Measurements from ENCODE around the gene ARMC2. TPM values are rescaled to one million over a fixed set of nuclear protein-coding genes. Genes with fewer than 3 reads are reported as not detected.
A peak's percentile ranks its signal among the peaks of the same experiment; 100 is the strongest.

Gene ARMC2
- total and polyA plus RNA-seq, 8 donors, result 0.46 to 13.4 (median 2.3) TPM; not detected in 1

GRCh38 chr6:108868647-108869046 lies 20.4 kb downstream of the ARMC2 start:
- no peaks in the 10 kb centered on the region for H3K9me3 ChIP-seq
- TF ChIP-seq POLR2AphosphoS5 (IDR thresholded peaks at IDR 0.05), result no peak
- TF ChIP-seq CTCF (IDR thresholded peaks at IDR 0.05), result no peak
- no peak for TF ChIP-seq EP300 (IDR thresholded peaks at IDR 0.05)
- TF ChIP-seq POLR2A (IDR thresholded peaks at IDR 0.05), result no peak
- H3K27me3 ChIP-seq, result no peaks in the 10 kb centered on the region
- no peak overlapping the region for H3K4me3 ChIP-seq
- 93 to 97% (median 95%) methylated on average over 8 of the region's 8 CpGs for WGBS, 5 donors
- peaks cover 0 to 7% (median 0%) of the 10 kb centered on the region in 4 donors for H3K4me1 ChIP-seq
- H3K36me3 ChIP-seq, result peaks cover 0 to 26% (median 19%) of the 10 kb centered on the region in 4 donors
- DNase-seq, result peak in 1 of 2 donors; percentile 33
- no peak overlapping the region for H3K27ac ChIP-seq
- intact Hi-C loops (cut with DNase I; ENCODE audit: low total_unique reads), result no loop called here

DNA sequence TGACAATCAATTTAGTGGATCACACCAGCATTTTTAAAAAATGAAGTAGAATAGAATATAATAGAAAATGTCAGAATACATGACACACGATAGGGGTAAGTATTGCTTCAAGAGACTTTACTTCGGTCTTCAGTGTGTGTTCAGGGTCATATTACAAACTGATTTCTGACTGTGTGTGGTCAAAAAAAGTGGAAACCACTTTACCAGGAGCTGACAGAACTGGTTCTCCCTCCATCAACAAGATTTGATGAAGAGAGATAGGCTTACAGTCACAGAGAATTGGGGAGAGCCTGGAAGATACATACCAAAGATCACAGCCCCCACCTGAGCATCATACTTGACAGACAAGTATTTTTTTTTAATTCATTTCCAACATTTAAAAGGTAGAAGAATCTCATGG lies 21.7 kb downstream of the ARMC2 start:
- 86 to 95% (median 88%) methylated on average over 2 of the region's 2 CpGs for WGBS, 5 donors
- H3K36me3 ChIP-seq, result peaks cover 0 to 22% (median 19%) of the 10 kb centered on the region in 4 donors
- H3K9me3 ChIP-seq, result no peaks in the 10 kb centered on the region
- intact Hi-C loops (cut with DNase I; ENCODE audit: low total_unique reads), result no loop called here
- no peaks in the 10 kb centered on the region for H3K27me3 ChIP-seq
- TF ChIP-seq EP300 (IDR thresholded peaks at IDR 0.05), result no peak
- no peak for TF ChIP-seq POLR2A (IDR thresholded peaks at IDR 0.05)
- TF ChIP-seq POLR2AphosphoS5 (IDR thresholded peaks at IDR 0.05), result no peak
- H3K4me1 ChIP-seq, result peaks cover 0 to 7% (median 0%) of the 10 kb centered on the region in 4 donors
- H3K4me3 ChIP-seq, result no peak overlapping the region
- no peak overlapping the region for H3K27ac ChIP-seq
- DNase-seq, result no peak

- Histone ChIP-seq H3K4me3 (no peak overlapping the region), H3K27ac (no peak overlapping the region), H3K4me1 (peaks cover 0 to 7% (median 2%) of the 10 kb centered on the region in 4 donors), H3K9me3 (no peaks in the 10 kb centered on the region), H3K27me3 (no peaks in the 10 kb centered on the region), H3K36me3 (peaks cover 0 to 22% (median 19%) of the 10 kb centered on the region in 4 donors)
- WGBS, 5 donors, result 96 to 100% (median 99%) methylated on average over 2 of the region's 2 CpGs
- no peak for DNase-seq
- no peak for TF ChIP-seq POLR2A (IDR thresholded peaks at IDR 0.05)
- TF ChIP-seq CTCF (IDR thresholded peaks at IDR 0.05), result no peak
- TF ChIP-seq EP300 (IDR thresholded peaks at IDR 0.05), result no peak
- TF ChIP-seq POLR2AphosphoS5 (IDR thresholded peaks at IDR 0.05), result no peak
- intact Hi-C loops (cut with DNase I; ENCODE audit: low total_unique reads), result no loop called here
These were observed 22.1 kb downstream of the ARMC2 start for GRCh38 chr6:108870357-108870756.

GRCh38 chr6:108872141-108872557 lies 23.9 kb downstream of the ARMC2 start:
- intact Hi-C loops (cut with DNase I; ENCODE audit: low total_unique reads), result no loop called here
- Histone ChIP-seq H3K36me3 (peaks cover 0 to 22% (median 19%) of the 10 kb centered on the region in 4 donors), H3K27ac (peak overlapping the region in 2 of 5 donors; percentile 36 to 38), H3K27me3 (no peaks in the 10 kb centered on the region), H3K9me3 (no peaks in the 10 kb centered on the region), H3K4me3 (no peak overlapping the region), H3K4me1 (peaks cover 0 to 8% (median 0%) of the 10 kb centered on the region in 4 donors)
- DNase-seq, result peak in 1 of 2 donors; percentile 19
- TF ChIP-seq CTCF (IDR thresholded peaks at IDR 0.05), result no peak
- TF ChIP-seq POLR2AphosphoS5 (IDR thresholded peaks at IDR 0.05), result no peak
- TF ChIP-seq POLR2A (IDR thresholded peaks at IDR 0.05), result no peak
- no peak for TF ChIP-seq EP300 (IDR thresholded peaks at IDR 0.05)
- 69 to 81% (median 79%) methylated on average over 7 of the region's 7 CpGs for WGBS, 5 donors

DNA sequence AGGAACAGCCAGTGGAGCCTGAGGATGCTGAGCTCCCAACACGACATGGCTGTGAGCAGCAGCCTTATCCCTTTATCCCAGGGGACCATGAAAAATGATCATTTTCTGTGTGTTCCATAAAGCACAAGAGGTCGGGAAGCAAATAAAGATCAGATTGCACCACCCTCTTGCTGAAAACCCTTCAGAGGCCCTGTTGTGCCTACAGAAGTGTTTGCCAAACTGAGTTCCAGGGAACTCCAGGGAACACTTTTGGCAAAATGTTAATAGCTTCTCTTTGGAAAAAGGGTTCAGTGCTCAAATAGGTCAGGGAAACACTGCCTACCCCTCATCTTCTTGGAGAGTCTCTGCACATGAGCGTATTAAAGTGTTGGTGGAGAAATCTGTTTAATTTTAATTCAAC lies 24.4 kb downstream of the ARMC2 start:
- WGBS, 5 donors, result 70 to 89% (median 85%) methylated on average over 3 of the region's 3 CpGs
- Histone ChIP-seq H3K27ac (peak overlapping the region in 2 of 5 donors; percentile 36 to 38), H3K27me3 (no peaks in the 10 kb centered on the region), H3K36me3 (peaks cover 0 to 22% (median 19%) of the 10 kb centered on the region in 4 donors), H3K9me3 (no peaks in the 10 kb centered on the region), H3K4me1 (peaks cover 0 to 12% (median under 1%) of the 10 kb centered on the region in 4 donors), H3K4me3 (no peak overlapping the region)
- DNase-seq, result no peak
- TF ChIP-seq EP300 (IDR thresholded peaks at IDR 0.05), result no peak
- TF ChIP-seq POLR2AphosphoS5 (IDR thresholded peaks at IDR 0.05), result no peak
- TF ChIP-seq POLR2A (IDR thresholded peaks at IDR 0.05), result no peak
- no peak for TF ChIP-seq CTCF (IDR thresholded peaks at IDR 0.05)
- intact Hi-C loops (cut with DNase I; ENCODE audit: low total_unique reads), result no loop called here
